HG03025 (cell line): ENCODE results near the gene ZNF578.
"Not testable (repeated sequence)": the region's sequence is repeated elsewhere in the genome, so short reads cannot be mapped to it uniquely, and the experiment has no call there.

Experiments used
- ATAC-seq: cut with Tn5 transposase; IDR thresholded peaks from one replicate; pipeline ENCODE4 v1.9.1; 2021; ENCODE audit warnings: mild to moderate bottlenecking, moderate library complexity; ENCODE audit not compliant: unreplicated experiment, low FRiP score

ZNF578 gene

DNA sequence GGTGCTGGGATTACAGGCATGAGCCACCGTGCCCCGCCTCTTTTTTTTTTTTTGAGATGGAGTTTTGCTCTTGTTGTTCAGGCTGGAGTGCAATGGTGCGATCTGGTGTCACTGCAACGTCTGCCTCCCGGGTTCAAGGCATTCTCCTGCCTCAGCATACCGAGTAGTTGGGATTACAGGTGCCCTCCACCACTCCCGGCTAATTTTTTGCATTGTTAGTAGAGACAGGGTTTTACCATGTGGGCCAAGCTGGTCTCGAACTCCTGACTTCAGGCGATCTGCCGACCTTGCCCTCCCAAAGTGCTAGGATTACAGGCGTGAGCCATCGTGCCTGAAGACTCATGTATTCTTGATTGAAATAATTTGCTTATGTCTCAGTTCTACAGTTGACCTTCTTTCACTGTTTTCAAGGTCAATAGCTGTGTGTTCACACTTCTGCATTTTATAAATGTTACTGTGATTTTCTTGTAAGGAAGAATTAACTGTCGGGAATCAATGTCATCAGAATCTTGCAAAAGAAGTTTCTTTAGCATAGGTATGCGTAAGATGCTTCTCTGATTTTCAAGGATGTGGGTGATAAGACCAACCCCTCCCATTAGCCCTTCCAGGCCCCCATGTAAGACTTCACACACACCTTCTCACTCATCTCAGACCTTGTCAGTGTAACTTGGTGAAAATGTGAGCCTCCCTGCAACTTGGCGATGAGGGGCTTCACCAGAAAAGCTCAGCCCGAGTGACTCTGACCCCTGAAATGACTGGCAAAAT lies 104.1 kb downstream of the ZNF578 start:
- ATAC-seq, result no peak

- ATAC-seq, result not testable (repeated sequence)
Measured at GRCh38 chr19:52558732-52559445, 105.5 kb downstream of the ZNF578 start.

- ATAC-seq, result not testable (repeated sequence)
Measured at GRCh38 chr19:52561611-52562010, 108.3 kb downstream of the ZNF578 start.
